Activated CD8-positive, alpha-beta T cell treated with anti-CD3 and anti-CD28 coated beads for 36 hours (primary cell): ENCODE measurements around the gene OIP5. TPM values are rescaled to one million over a fixed set of nuclear protein-coding genes. Genes with fewer than 3 reads are reported as not detected.

Experiments
- ATAC-seq: fragments of 200-7000 bp; cut with Tn5 transposase; one replicate; pipeline ENCODE4 v1.10.0; 2021; ENCODE audit warnings: mild to moderate bottlenecking, moderate library complexity
- CTCF ChIA-PET: fragments of 350-600 bp; sonication (Branson Sonifier 250); formaldehyde crosslinking; loops from one replicate; lab custom pipeline; 2021; ENCODE audit warnings: antibody characterized with exemption; lab: Charles Lee
- POLR2A ChIA-PET: fragments of 350-600 bp; sonication (Branson Sonifier 250); formaldehyde crosslinking; loops from one replicate; lab custom pipeline; 2021; ENCODE audit warnings: antibody characterized with exemption; lab: Charles Lee
- DNase-seq: peaks from one replicate; pipeline ENCODE4 v3.0.0-alpha.2; 2020
- H3K27ac Mint-ChIP-seq: one replicate; pipeline ENCODE4 v1.8.0; 2021; ENCODE audit warnings: mild to moderate bottlenecking, mixed read lengths
- H3K27me3 Mint-ChIP-seq: one replicate; pipeline ENCODE4 v1.8.0; 2021; ENCODE audit warnings: mixed read lengths
- H3K36me3 Mint-ChIP-seq: one replicate; pipeline ENCODE4 v1.8.0; 2021; ENCODE audit warnings: low read depth, mixed read lengths
- H3K4me1 Mint-ChIP-seq: one replicate; pipeline ENCODE4 v1.8.0; 2021; ENCODE audit warnings: low read depth, mixed read lengths
- H3K4me3 Mint-ChIP-seq: one replicate; pipeline ENCODE4 v1.8.0; 2021; ENCODE audit warnings: mild to moderate bottlenecking, moderate library complexity, mixed read lengths
- H3K9me3 Mint-ChIP-seq: one replicate; pipeline ENCODE4 v1.8.0; 2021; ENCODE audit warnings: mixed read lengths
- CTCF ChIP-seq: fragments of 200-600 bp; IDR thresholded peaks from one replicate; pipeline ENCODE4 v1.8.0; 2022; ENCODE audit warnings: antibody characterized with exemption, mild to moderate bottlenecking
- intact Hi-C: fragments of 100-400 bp; cut with micrococcal nuclease; formaldehyde crosslinking; loops from one replicate; pipeline ENCODE4 v1.10.0; 2022
- total RNA-seq, 2 experiments: library from RNA; stranded (reverse); gene quantifications; one replicate each; pipeline ENCODE4 v1.2.3, GENCODE V29; 2021

Gene OIP5
- total RNA-seq, 2 experiments from 2014 or later, result 13.5 to 13.6 TPM

- DNase-seq (no peak), ATAC-seq (no peak)
- no peak overlapping the region for H3K4me3 Mint-ChIP-seq
- intact Hi-C loops, result no loop called here
- H3K36me3 Mint-ChIP-seq, result peaks cover 38% of the 10 kb centered on the region
- H3K27ac Mint-ChIP-seq, result peak overlapping the region; percentile 30
- H3K9me3 Mint-ChIP-seq, result no peaks in the 10 kb centered on the region
- no peaks in the 10 kb centered on the region for H3K27me3 Mint-ChIP-seq
- POLR2A ChIA-PET, result interaction anchor here (1.1 kb wide), 1 partner anchor 20 kb away, joined by 3 read pairs; no protein-coding TSS in a partner anchor
- peaks cover 29% of the 10 kb centered on the region for H3K4me1 Mint-ChIP-seq
- no peak for TF ChIP-seq CTCF
- CTCF ChIA-PET, result no interaction called here
Measured at GRCh38 chr15:41292521-41292920, 39.9 kb downstream of the OIP5 start.

GRCh38 chr15:41291065-41291631, 41.2 kb downstream of the OIP5 start:
- DNase-seq (no peak), ATAC-seq (peak; percentile 59)
- Mint-ChIP-seq H3K4me1 (peaks cover 38% of the 10 kb centered on the region), H3K4me3 (no peak overlapping the region), H3K27ac (peak overlapping the region; percentile 15), H3K27me3 (no peaks in the 10 kb centered on the region), H3K36me3 (peaks cover 49% of the 10 kb centered on the region), H3K9me3 (no peaks in the 10 kb centered on the region)
- intact Hi-C loops, result no loop called here
- no peak for TF ChIP-seq CTCF
- ChIA-PET POLR2A (interaction anchor here (1.0 to 1.1 kb wide), 2 partner anchors 22 to 42 kb away, joined by 3 to 4 read pairs; partner anchors contain the start of genes NUSAP1 and OIP5), CTCF (no interaction called here)

GRCh38 chr15:41289953-41290352, 42.4 kb downstream of the OIP5 start:
- Mint-ChIP-seq H3K27ac (no peak overlapping the region), H3K27me3 (no peaks in the 10 kb centered on the region), H3K36me3 (peaks cover 55% of the 10 kb centered on the region), H3K4me3 (no peak overlapping the region), H3K9me3 (no peaks in the 10 kb centered on the region), H3K4me1 (peaks cover 46% of the 10 kb centered on the region)
- no peak for ATAC-seq
- no peak for DNase-seq
- ChIA-PET CTCF (no interaction called here), POLR2A (no interaction called here)
- no peak for TF ChIP-seq CTCF
- intact Hi-C loops, result loop anchor here (5.0 kb wide), 1 partner anchor 42 kb away; the partner anchor contains the start of genes NUSAP1 and OIP5

- ATAC-seq (no peak), DNase-seq (no peak)
- no peak overlapping the region for H3K4me3 Mint-ChIP-seq
- ChIA-PET CTCF (no interaction called here), POLR2A (interaction anchor here (0.6 to 4.0 kb wide), 3 partner anchors 44 to 774 kb away, joined by 3 to 18 read pairs (median 3); partner anchors contain the start of genes NUSAP1 and OIP5)
- no peaks in the 10 kb centered on the region for H3K9me3 Mint-ChIP-seq
- H3K36me3 Mint-ChIP-seq, result peaks cover 58% of the 10 kb centered on the region
- intact Hi-C loops, result loop anchor here (5.0 kb wide), 1 partner anchor 44 kb away; the partner anchor contains the start of genes NUSAP1 and OIP5
- peaks cover 45% of the 10 kb centered on the region for H3K4me1 Mint-ChIP-seq
- H3K27ac Mint-ChIP-seq, result peak overlapping the region; percentile 75
- H3K27me3 Mint-ChIP-seq, result no peaks in the 10 kb centered on the region
- TF ChIP-seq CTCF, result no peak
Measured at GRCh38 chr15:41288464-41288863, 43.9 kb downstream of the OIP5 start.

GRCh38 chr15:41286665-41287333, 45.6 kb downstream of the OIP5 start:
- DNase-seq (no peak), ATAC-seq (no peak)
- ChIA-PET CTCF (interaction anchor here (0.7 to 1.8 kb wide), 5 partner anchors 8 to 56 kb away, joined by 3 to 6 read pairs (median 3); partner anchors contain the start of genes CHP1, NUSAP1 and OIP5), POLR2A (interaction anchor here (1.2 to 4.0 kb wide), 2 partner anchors 46 to 74 kb away, joined by 3 to 18 read pairs; partner anchors contain the start of genes NUSAP1 and OIP5)
- peak overlapping the region; percentile 24 for H3K4me3 Mint-ChIP-seq
- no peaks in the 10 kb centered on the region for H3K9me3 Mint-ChIP-seq
- peaks cover 54% of the 10 kb centered on the region for H3K4me1 Mint-ChIP-seq
- no peak for TF ChIP-seq CTCF
- H3K27me3 Mint-ChIP-seq, result no peaks in the 10 kb centered on the region
- H3K36me3 Mint-ChIP-seq, result peaks cover 58% of the 10 kb centered on the region
- intact Hi-C loops, result loop anchor here (5.0 kb wide), 1 partner anchor 46 kb away; the partner anchor contains the start of genes NUSAP1 and OIP5
- H3K27ac Mint-ChIP-seq, result peak overlapping the region; percentile 40
